ACC112 (cell line): ENCODE measurements around the gene NRXN2.
"Not testable (repeated sequence)": the region's sequence is repeated elsewhere in the genome, so short reads cannot be mapped to it uniquely, and the experiment has no call there.

Source experiments
- H2AFZ ChIP-seq: fragments of 200-600 bp; sonication (generic); one replicate; pipeline ENCODE4 v1.6.0; 2017; ENCODE audit warnings: antibody characterized with exemption, low read length; ENCODE audit not compliant: unreplicated experiment
- H3K27ac ChIP-seq: fragments of 200-600 bp; sonication (generic); 2 replicates; pipeline ENCODE4 v1.5.1; 2014; ENCODE audit warnings: low read depth, mild to moderate bottlenecking, antibody characterized with exemption, low read length, moderate library complexity
- H3K27me3 ChIP-seq: fragments of 200-600 bp; sonication (generic); 2 replicates; pipeline ENCODE4 v1.6.1; 2014; ENCODE audit warnings: mild to moderate bottlenecking, antibody characterized with exemption, low read length, moderate library complexity, mixed read lengths; ENCODE audit not compliant: insufficient read depth
- H3K36me3 ChIP-seq: fragments of 200-600 bp; sonication (generic); 2 replicates; pipeline ENCODE4 v1.6.1; 2016; ENCODE audit warnings: mild to moderate bottlenecking, antibody characterized with exemption, low read length, moderate library complexity, mixed read lengths; ENCODE audit not compliant: insufficient read depth
- H3K4me1 ChIP-seq: fragments of 200-600 bp; sonication (generic); one replicate; pipeline ENCODE4 v1.6.1; 2016; ENCODE audit warnings: low read length, mixed read lengths; ENCODE audit not compliant: insufficient read depth, unreplicated experiment, control insufficient read depth
- H3K4me3 ChIP-seq: fragments of 200-600 bp; sonication (generic); 2 replicates; pipeline ENCODE4 v1.5.1; 2014; ENCODE audit warnings: mild to moderate bottlenecking, low read depth, low read length
- H3K79me2 ChIP-seq: fragments of 200-600 bp; sonication (generic); one replicate; pipeline ENCODE4 v1.6.0; 2016; ENCODE audit warnings: low read length; ENCODE audit not compliant: control insufficient read depth, unreplicated experiment, insufficient read depth

NRXN2 gene

GRCh38 chr11:64664236-64664870 lies 58.6 kb downstream of the NRXN2 start:
- H3K4me3 ChIP-seq, H3K36me3 ChIP-seq, H2AFZ ChIP-seq, H3K27ac ChIP-seq, H3K79me2 ChIP-seq: not testable (repeated sequence)
- Histone ChIP-seq H3K4me1 (peaks cover 19% of the 10 kb centered on the region), H3K27me3 (peaks cover 13% of the 10 kb centered on the region)

- Histone ChIP-seq H3K36me3 (no peaks in the 10 kb centered on the region), H3K27me3 (peaks cover 6% of the 10 kb centered on the region; the same call in 1 of the 2 replicates), H2AFZ (no peak overlapping the region), H3K79me2 (peaks cover 5% of the 10 kb centered on the region), H3K4me3 (no peak overlapping the region), H3K27ac (no peak overlapping the region), H3K4me1 (peaks cover 26% of the 10 kb centered on the region)
Observed at GRCh38 chr11:64663656-64664055, 59.3 kb downstream of the NRXN2 start.

GRCh38 chr11:64661614-64662013 lies 61.4 kb downstream of the NRXN2 start:
- Histone ChIP-seq H3K27me3 (no peaks in the 10 kb centered on the region), H3K79me2 (peaks cover 5% of the 10 kb centered on the region), H3K4me1 (peaks cover 35% of the 10 kb centered on the region), H3K36me3 (no peaks in the 10 kb centered on the region), H3K4me3 (no peak overlapping the region), H3K27ac (peak overlapping the region; percentile 80), H2AFZ (no peak overlapping the region)

GRCh38 chr11:64661146-64661545 lies 61.9 kb downstream of the NRXN2 start:
- peak overlapping the region; percentile 63 for H3K4me3 ChIP-seq
- H3K27ac ChIP-seq, result peak overlapping the region; percentile 80
- H3K79me2 ChIP-seq, result peaks cover 5% of the 10 kb centered on the region
- H3K4me1 ChIP-seq, result peaks cover 39% of the 10 kb centered on the region
- H3K36me3 ChIP-seq, result no peaks in the 10 kb centered on the region
- H3K27me3 ChIP-seq, result no peaks in the 10 kb centered on the region
- H2AFZ ChIP-seq, result no peak overlapping the region

GRCh38 chr11:64660706-64661105 lies 62.3 kb downstream of the NRXN2 start:
- Histone ChIP-seq H3K4me1 (peaks cover 42% of the 10 kb centered on the region), H2AFZ (no peak overlapping the region), H3K36me3 (no peaks in the 10 kb centered on the region), H3K4me3 (peak overlapping the region; percentile 63), H3K27me3 (no peaks in the 10 kb centered on the region), H3K79me2 (peaks cover 5% of the 10 kb centered on the region), H3K27ac (peak overlapping the region; percentile 80)

GRCh38 chr11:64660205-64660604 lies 62.8 kb downstream of the NRXN2 start:
- Histone ChIP-seq H3K4me3 (peak overlapping the region; percentile 63), H3K27me3 (no peaks in the 10 kb centered on the region), H3K36me3 (no peaks in the 10 kb centered on the region), H3K27ac (peak overlapping the region; percentile 80), H3K79me2 (peaks cover 5% of the 10 kb centered on the region), H2AFZ (no peak overlapping the region), H3K4me1 (peaks cover 42% of the 10 kb centered on the region)

- Histone ChIP-seq H3K36me3 (no peaks in the 10 kb centered on the region), H2AFZ (no peak overlapping the region), H3K4me3 (peak overlapping the region; percentile 63), H3K4me1 (peaks cover 42% of the 10 kb centered on the region), H3K27me3 (no peaks in the 10 kb centered on the region), H3K27ac (peak overlapping the region; percentile 80), H3K79me2 (peaks cover 5% of the 10 kb centered on the region)
Observed at GRCh38 chr11:64659417-64660144, 63.4 kb downstream of the NRXN2 start.

GRCh38 chr11:64658265-64658664 lies 64.7 kb downstream of the NRXN2 start:
- H2AFZ ChIP-seq, result no peak overlapping the region
- no peak overlapping the region for H3K27ac ChIP-seq
- no peak overlapping the region for H3K4me3 ChIP-seq
- H3K79me2 ChIP-seq, result peaks cover 5% of the 10 kb centered on the region
- H3K27me3 ChIP-seq, result no peaks in the 10 kb centered on the region
- H3K36me3 ChIP-seq, result no peaks in the 10 kb centered on the region
- H3K4me1 ChIP-seq, result peaks cover 42% of the 10 kb centered on the region

GRCh38 chr11:64656862-64657261 lies 66.1 kb downstream of the NRXN2 start:
- Histone ChIP-seq H2AFZ (no peak overlapping the region), H3K4me3 (no peak overlapping the region), H3K4me1 (peaks cover 42% of the 10 kb centered on the region), H3K36me3 (no peaks in the 10 kb centered on the region), H3K27ac (no peak overlapping the region), H3K79me2 (peaks cover 5% of the 10 kb centered on the region), H3K27me3 (no peaks in the 10 kb centered on the region)

- no peak overlapping the region for H3K4me3 ChIP-seq
- peaks cover 5% of the 10 kb centered on the region for H3K79me2 ChIP-seq
- peaks cover 40% of the 10 kb centered on the region for H3K4me1 ChIP-seq
- H2AFZ ChIP-seq, result no peak overlapping the region
- no peak overlapping the region for H3K27ac ChIP-seq
- no peaks in the 10 kb centered on the region for H3K27me3 ChIP-seq
- no peaks in the 10 kb centered on the region for H3K36me3 ChIP-seq
Observed at GRCh38 chr11:64655941-64656601, 66.9 kb downstream of the NRXN2 start.
